HepG2 (cell line): ENCODE measurements around the gene ENO1. TPM values are rescaled to one million over a fixed set of nuclear protein-coding genes. Genes with fewer than 3 reads are reported as not detected.

ENCODE experiments used
- AHR ChIP-seq: IDR thresholded peaks from 2 replicates; pipeline ENCODE4 v1.6.1; 2018; ENCODE audit warnings: missing genetic modification reagents, missing compliant biosample characterization
- BATF2 ChIP-seq: sonication (generic); formaldehyde crosslinking; IDR thresholded peaks from 2 replicates; pipeline ENCODE4 v1.8.0; 2022; ENCODE audit warnings: mild to moderate bottlenecking, missing genetic modification reagents, moderate library complexity
- DMAP1 ChIP-seq: IDR thresholded peaks from 2 replicates; pipeline ENCODE4 v1.6.1; 2016
- HOXA5 ChIP-seq: sonication (generic); formaldehyde crosslinking; IDR thresholded peaks from 2 replicates; pipeline ENCODE4 v1.4.0; 2020; ENCODE audit warnings: missing genetic modification reagents
- KDM3A ChIP-seq: IDR thresholded peaks from 2 replicates; pipeline ENCODE4 v1.6.1; 2018; ENCODE audit warnings: low read depth, missing compliant biosample characterization
- KLF12 ChIP-seq: sonication (generic); formaldehyde crosslinking; IDR thresholded peaks from 2 replicates; pipeline ENCODE4 v1.4.0; 2020; ENCODE audit warnings: missing genetic modification reagents, borderline replicate concordance
- NCOR1 ChIP-seq: fragments of 200-600 bp; sonication (generic); IDR thresholded peaks from 2 replicates; pipeline ENCODE4 v1.7.0; 2017; ENCODE audit warnings: antibody characterized with exemption, low read length, borderline replicate concordance
- SMAD9 ChIP-seq: sonication (generic); formaldehyde crosslinking; IDR thresholded peaks from 2 replicates; pipeline ENCODE4 v1.5.1; 2020; ENCODE audit warnings: mild to moderate bottlenecking, missing genetic modification reagents
- YY1 ChIP-seq: IDR thresholded peaks from 2 replicates; pipeline ENCODE4 v1.6.1; 2011; ENCODE audit warnings: low read length, low read depth, moderate library complexity, mild to moderate bottlenecking; ENCODE audit not compliant: insufficient read depth, insufficient replicate concordance
- ZNF207 ChIP-seq: fragments of 450-650 bp; IDR thresholded peaks from 2 replicates; pipeline ENCODE4 v1.6.1; 2016; ENCODE audit warnings: antibody characterized with exemption, borderline replicate concordance
- ZNF543 ChIP-seq: sonication (generic); formaldehyde crosslinking; IDR thresholded peaks from 2 replicates; pipeline ENCODE4 v1.4.0; 2020; ENCODE audit warnings: mild to moderate bottlenecking, missing genetic modification reagents
- ZNF674 ChIP-seq: sonication (generic); formaldehyde crosslinking; IDR thresholded peaks from 2 replicates; pipeline ENCODE4 v1.5.0; 2020; ENCODE audit warnings: low read depth, mild to moderate bottlenecking, missing genetic modification reagents
- ZNF761 ChIP-seq: sonication (generic); formaldehyde crosslinking; conservative IDR thresholded peaks from 2 replicates; pipeline ENCODE4 v1.4.0; 2020; ENCODE audit warnings: mild to moderate bottlenecking, missing genetic modification reagents
- polyA plus RNA-seq, 8 experiments: library from polyadenylated mRNA; depleted of rRNA in 3 of 8; stranded (reverse) in 7 of 8; unstranded in 1 of 8; fragments of >200 nt; fragmentation: Illumina TruSeq in 4 of 8; extraction: Trizol in 4 of 8; gene quantifications; 2 replicates each; pipeline versions ENCODE4 v1.2.1 to v1.2.3, GENCODE V29; 2011 to 2016; ENCODE audit warnings: low read depth in 4 of 8, missing spikeins in 1 of 8, mixed read lengths in 1 of 8; ENCODE audit not compliant: insufficient read depth in 1 of 8
- total RNA-seq, 5 experiments: library from RNA; depleted of rRNA; stranded (reverse); fragments of >200 nt; fragmentation: Illumina TruSeq; extraction: Trizol; gene quantifications; 2 replicates each; pipeline ENCODE4 v1.2.3, GENCODE V29; 2016; ENCODE audit warnings: low read depth in 1 of 5
- TF ChIP-seq, protein P1 (sequence below): sonication (generic); formaldehyde crosslinking; IDR thresholded peaks from 2 replicates; pipeline ENCODE4 v1.4.0; 2020; ENCODE audit warnings: missing genetic modification reagents
- TF ChIP-seq, protein P2 (sequence below): sonication (generic); formaldehyde crosslinking; IDR thresholded peaks from 2 replicates; pipeline ENCODE4 v1.4.0; 2020; ENCODE audit warnings: missing genetic modification reagents
- TF ChIP-seq, protein P3 (sequence below): sonication (generic); formaldehyde crosslinking; IDR thresholded peaks from 2 replicates; pipeline ENCODE4 v1.5.1; 2020; ENCODE audit warnings: mild to moderate bottlenecking, moderate library complexity, missing genetic modification reagents
- TF ChIP-seq, protein P4 (sequence below): IDR thresholded peaks from 2 replicates; pipeline ENCODE4 v1.6.1; 2018; ENCODE audit warnings: missing genetic modification reagents, mild to moderate bottlenecking, missing compliant biosample characterization

Gene ENO1
- total and polyA plus RNA-seq, 2 of the 13 experiments (the other 11 are each of a cell fraction or from before 2014, with no cell fraction given) = 1,559 to 3,103 TPM

DNA sequence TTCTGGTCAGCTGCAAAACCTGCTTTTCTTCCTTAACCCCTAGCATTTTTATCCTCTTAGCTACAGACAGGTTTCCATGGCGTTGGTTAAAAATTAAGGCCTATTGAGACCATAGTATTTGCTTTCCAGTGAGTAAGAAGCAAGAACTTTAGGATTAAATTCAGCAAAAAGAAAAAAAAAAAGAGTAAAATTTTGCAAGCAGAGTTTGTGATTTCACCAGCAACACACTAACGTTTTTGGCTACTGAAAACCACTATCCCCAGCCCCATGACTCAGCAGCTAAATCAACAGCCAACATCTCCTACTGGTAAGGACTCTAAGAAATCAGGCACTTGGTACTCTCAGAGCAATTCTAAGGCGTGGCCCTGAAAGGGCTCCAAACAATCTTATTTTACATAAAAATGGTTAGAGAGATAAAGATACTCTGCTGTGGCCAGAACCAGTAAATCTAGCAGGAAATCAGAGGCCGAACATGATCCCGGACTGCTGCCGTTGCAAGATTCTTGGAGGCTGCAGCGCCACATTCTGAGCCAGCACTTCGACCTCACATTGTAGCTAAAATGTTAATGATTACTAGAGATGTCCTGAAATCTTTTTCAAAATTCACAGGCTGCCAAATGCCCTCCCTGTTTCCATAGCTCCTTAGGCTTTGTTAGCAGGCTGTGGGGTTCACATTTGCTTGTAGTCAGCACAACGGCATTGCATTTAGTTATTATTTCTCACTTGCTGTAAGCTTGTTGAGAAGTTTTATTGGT is 1.6 kb upstream of the ENO1 start (continued):
- TF ChIP-seq, protein P1, sequence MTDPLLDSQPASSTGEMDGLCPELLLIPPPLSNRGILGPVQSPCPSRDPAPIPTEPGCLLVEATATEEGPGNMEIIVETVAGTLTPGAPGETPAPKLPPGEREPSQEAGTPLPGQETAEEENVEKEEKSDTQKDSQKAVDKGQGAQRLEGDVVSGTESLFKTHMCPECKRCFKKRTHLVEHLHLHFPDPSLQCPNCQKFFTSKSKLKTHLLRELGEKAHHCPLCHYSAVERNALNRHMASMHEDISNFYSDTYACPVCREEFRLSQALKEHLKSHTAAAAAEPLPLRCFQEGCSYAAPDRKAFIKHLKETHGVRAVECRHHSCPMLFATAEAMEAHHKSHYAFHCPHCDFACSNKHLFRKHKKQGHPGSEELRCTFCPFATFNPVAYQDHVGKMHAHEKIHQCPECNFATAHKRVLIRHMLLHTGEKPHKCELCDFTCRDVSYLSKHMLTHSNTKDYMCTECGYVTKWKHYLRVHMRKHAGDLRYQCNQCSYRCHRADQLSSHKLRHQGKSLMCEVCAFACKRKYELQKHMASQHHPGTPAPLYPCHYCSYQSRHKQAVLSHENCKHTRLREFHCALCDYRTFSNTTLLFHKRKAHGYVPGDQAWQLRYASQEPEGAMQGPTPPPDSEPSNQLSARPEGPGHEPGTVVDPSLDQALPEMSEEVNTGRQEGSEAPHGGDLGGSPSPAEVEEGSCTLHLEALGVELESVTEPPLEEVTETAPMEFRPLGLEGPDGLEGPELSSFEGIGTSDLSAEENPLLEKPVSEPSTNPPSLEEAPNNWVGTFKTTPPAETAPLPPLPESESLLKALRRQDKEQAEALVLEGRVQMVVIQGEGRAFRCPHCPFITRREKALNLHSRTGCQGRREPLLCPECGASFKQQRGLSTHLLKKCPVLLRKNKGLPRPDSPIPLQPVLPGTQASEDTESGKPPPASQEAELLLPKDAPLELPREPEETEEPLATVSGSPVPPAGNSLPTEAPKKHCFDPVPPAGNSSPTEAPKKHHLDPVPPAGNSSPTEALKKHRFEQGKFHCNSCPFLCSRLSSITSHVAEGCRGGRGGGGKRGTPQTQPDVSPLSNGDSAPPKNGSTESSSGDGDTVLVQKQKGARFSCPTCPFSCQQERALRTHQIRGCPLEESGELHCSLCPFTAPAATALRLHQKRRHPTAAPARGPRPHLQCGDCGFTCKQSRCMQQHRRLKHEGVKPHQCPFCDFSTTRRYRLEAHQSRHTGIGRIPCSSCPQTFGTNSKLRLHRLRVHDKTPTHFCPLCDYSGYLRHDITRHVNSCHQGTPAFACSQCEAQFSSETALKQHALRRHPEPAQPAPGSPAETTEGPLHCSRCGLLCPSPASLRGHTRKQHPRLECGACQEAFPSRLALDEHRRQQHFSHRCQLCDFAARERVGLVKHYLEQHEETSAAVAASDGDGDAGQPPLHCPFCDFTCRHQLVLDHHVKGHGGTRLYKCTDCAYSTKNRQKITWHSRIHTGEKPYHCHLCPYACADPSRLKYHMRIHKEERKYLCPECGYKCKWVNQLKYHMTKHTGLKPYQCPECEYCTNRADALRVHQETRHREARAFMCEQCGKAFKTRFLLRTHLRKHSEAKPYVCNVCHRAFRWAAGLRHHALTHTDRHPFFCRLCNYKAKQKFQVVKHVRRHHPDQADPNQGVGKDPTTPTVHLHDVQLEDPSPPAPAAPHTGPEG = no peak
- TF ChIP-seq SMAD9 (CRISPR knock-in tag) (no peak), AHR (CRISPR knock-in tag) (no peak), DMAP1 (CRISPR knock-in tag) (peak; percentile 39), ZNF543 (CRISPR knock-in tag) (0 out of 2 replicates have a peak, but pooled peaks have one; percentile 37), NCOR1 (peak; percentile 63; the same call in 1 of the 2 replicates), ZNF207 (no peak), ZNF761 (no peak), BATF2 (no peak), HOXA5 (peak; percentile 59; the same call in 1 of the 2 replicates), ZNF674 (no peak), KDM3A (0 out of 2 replicates have a peak, but pooled peaks have one; percentile 39), YY1 (peak; percentile 53), KLF12 (CRISPR knock-in tag) (no peak)
- TF ChIP-seq, protein P2, sequence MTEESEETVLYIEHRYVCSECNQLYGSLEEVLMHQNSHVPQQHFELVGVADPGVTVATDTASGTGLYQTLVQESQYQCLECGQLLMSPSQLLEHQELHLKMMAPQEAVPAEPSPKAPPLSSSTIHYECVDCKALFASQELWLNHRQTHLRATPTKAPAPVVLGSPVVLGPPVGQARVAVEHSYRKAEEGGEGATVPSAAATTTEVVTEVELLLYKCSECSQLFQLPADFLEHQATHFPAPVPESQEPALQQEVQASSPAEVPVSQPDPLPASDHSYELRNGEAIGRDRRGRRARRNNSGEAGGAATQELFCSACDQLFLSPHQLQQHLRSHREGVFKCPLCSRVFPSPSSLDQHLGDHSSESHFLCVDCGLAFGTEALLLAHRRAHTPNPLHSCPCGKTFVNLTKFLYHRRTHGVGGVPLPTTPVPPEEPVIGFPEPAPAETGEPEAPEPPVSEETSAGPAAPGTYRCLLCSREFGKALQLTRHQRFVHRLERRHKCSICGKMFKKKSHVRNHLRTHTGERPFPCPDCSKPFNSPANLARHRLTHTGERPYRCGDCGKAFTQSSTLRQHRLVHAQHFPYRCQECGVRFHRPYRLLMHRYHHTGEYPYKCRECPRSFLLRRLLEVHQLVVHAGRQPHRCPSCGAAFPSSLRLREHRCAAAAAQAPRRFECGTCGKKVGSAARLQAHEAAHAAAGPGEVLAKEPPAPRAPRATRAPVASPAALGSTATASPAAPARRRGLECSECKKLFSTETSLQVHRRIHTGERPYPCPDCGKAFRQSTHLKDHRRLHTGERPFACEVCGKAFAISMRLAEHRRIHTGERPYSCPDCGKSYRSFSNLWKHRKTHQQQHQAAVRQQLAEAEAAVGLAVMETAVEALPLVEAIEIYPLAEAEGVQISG (CRISPR knock-in tag) = no peak
- TF ChIP-seq, protein P3, sequence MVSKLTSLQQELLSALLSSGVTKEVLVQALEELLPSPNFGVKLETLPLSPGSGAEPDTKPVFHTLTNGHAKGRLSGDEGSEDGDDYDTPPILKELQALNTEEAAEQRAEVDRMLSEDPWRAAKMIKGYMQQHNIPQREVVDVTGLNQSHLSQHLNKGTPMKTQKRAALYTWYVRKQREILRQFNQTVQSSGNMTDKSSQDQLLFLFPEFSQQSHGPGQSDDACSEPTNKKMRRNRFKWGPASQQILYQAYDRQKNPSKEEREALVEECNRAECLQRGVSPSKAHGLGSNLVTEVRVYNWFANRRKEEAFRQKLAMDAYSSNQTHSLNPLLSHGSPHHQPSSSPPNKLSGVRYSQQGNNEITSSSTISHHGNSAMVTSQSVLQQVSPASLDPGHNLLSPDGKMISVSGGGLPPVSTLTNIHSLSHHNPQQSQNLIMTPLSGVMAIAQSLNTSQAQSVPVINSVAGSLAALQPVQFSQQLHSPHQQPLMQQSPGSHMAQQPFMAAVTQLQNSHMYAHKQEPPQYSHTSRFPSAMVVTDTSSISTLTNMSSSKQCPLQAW (CRISPR knock-in tag) = peak; percentile 92
- TF ChIP-seq, protein P4, sequence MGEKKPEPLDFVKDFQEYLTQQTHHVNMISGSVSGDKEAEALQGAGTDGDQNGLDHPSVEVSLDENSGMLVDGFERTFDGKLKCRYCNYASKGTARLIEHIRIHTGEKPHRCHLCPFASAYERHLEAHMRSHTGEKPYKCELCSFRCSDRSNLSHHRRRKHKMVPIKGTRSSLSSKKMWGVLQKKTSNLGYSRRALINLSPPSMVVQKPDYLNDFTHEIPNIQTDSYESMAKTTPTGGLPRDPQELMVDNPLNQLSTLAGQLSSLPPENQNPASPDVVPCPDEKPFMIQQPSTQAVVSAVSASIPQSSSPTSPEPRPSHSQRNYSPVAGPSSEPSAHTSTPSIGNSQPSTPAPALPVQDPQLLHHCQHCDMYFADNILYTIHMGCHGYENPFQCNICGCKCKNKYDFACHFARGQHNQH = peak; percentile 57
